Smooth muscle cell of the brain vasculature (primary cell): ENCODE results near the gene MRPS11.
"Not testable (repeated sequence)": the region's sequence is repeated elsewhere in the genome, so short reads cannot be mapped to it uniquely, and the experiment has no call there.

Experiments used
- DNase-seq: peaks from one replicate; pipeline ENCODE4 v3.0.0-alpha.2; 2012; ENCODE audit warnings: low read depth, low spot score

Gene MRPS11

GRCh38 chr15:88489321-88489720 lies 21.8 kb downstream of the MRPS11 start:
- no peak for DNase-seq

DNA sequence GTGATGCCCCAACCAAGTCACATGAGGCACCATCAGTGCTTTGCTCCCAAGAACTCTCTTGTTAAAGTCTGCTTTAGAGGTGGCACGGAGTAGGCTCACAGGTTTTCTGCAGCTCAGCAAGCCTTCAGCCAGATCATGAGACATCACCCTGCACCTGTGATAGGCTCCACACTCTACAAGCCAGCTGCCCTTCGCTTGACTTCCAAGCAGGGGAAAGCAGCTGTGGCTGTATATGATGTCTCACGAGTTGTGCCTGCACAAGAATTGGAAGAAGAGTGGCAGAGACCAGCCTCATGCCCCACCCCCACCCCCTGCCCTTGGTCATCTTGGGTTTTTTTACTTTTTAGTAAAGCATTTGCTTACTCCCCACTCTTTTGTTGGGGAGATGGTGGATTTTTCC lies 22.5 kb downstream of the MRPS11 start:
- DNase-seq, result no peak

DNA sequence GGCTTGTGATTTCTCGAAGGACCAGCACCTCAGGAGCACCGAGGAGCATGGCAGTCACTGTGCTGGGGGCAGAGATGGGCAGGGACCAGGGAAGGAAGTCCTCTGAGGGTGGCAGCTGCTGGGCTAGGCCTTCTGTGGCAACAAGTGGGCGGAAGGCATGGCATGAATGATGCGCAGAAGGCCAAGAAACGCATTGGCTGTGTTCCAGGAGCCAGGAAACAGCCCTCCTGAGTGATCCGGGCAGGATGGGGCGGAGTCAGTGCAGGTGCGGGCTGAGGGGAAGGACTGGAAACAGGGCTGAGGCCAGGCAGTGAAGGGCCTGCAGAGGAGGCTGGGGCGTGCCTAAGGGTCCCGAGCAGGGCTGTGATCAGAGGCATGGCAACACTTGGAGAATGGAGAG lies 23.6 kb downstream of the MRPS11 start:
- no peak for DNase-seq

DNA sequence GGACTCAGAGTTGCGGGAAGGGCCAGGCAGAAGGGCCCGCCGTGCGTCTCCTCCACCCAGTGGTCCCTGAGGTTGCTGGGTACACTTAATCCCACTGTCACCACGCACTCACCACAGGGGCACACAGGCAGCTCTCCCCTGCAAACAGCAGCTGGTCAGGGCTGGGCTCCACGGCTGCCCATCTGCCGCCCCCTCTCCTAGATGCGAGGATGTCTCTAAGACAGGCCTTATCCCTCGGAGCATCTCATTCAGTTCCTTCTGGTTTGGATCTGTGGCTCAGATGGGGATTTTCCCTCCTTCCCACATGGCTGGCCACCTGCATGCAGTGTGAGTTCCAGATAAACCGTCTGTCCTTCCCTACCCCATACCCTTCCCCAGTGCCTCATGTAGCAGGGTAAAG lies 26.3 kb downstream of the MRPS11 start:
- no peak for DNase-seq

- no peak for DNase-seq
These were observed 29.7 kb downstream of the MRPS11 start for GRCh38 chr15:88497109-88497765.

GRCh38 chr15:88498996-88499395 lies 31.5 kb downstream of the MRPS11 start:
- no peak for DNase-seq

DNA sequence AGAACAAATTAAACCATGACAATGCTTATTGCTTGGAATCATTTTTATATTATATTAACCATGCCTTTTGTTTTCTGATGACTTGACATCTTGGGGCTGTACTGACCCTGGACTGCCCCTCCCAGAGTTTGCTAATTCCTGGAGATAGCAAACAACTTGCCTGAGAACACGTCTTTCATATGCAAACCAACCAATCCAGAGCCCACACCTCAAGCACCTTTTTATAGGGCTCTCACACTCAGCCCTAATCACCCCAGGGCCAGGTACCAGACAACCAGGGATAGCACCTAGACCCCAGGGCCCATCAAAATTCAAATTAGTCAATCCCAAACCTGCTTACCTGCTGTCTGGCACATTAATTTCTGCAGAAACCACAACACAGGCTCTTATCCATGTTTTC lies 36.9 kb downstream of the MRPS11 start:
- DNase-seq, result no peak

GRCh38 chr15:88505721-88506120 lies 38.2 kb downstream of the MRPS11 start:
- no peak for DNase-seq

GRCh38 chr15:88506628-88507027 lies 39.1 kb downstream of the MRPS11 start:
- DNase-seq, result no peak

- DNase-seq, result no peak
These were observed 41.8 kb downstream of the MRPS11 start for GRCh38 chr15:88509321-88509720.

DNA sequence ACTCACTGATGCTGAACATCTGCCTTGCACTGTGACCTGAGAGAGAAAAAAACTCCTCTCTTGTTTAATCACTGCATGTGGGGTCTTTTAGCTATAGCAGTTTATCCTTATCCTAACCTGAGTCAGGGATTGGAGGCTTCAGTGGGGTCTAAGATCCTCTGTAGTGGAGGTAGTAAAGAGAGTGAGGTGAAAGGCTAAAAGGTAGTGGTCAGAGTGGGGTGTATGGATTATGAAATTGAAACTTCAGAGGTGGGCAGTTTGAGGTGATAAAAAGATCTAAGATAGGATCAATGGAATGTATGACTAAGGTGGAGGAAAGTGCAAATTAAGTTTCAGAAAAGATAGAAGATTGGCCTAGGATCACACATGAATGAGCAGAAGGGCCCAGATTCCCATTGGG lies 42.5 kb downstream of the MRPS11 start:
- no peak for DNase-seq

DNA sequence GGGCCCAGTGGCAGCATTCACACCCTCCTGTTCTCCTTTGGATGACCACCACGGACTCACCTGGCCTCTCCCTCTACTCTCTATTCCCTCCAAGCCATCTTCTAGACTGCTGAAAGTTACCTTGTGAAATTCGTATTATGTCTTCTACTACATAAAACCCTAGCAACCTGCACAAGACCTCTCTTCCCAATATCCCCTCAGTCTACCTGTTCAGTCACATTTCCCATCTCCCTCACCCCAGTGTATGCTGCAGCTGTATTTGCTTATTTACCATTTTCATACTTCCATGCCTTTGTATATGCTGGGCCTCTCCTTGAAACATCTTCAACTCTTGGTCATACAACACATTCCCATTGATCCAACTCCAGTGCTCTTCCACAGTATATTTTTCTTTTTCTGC lies 43.7 kb downstream of the MRPS11 start:
- DNase-seq, result no peak

DNA sequence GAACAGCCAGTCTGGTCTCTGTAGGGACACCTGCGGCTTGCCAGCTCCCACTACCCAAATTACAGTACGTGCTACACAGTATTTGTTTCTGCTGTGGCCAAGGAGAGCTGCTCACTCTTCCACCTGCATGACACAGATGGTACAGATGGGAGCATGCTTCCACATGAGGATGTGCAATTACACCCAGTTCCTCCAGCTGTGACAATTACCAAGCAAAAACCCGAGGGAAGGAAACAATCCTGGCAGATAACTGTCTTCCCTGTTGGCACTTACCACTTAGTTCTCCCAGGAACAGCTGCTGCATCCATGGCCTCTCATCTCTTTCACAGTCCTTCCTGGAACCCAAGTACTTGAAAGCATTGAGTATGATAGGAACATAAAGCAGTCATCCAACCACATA lies 44.6 kb downstream of the MRPS11 start:
- no peak for DNase-seq

DNA sequence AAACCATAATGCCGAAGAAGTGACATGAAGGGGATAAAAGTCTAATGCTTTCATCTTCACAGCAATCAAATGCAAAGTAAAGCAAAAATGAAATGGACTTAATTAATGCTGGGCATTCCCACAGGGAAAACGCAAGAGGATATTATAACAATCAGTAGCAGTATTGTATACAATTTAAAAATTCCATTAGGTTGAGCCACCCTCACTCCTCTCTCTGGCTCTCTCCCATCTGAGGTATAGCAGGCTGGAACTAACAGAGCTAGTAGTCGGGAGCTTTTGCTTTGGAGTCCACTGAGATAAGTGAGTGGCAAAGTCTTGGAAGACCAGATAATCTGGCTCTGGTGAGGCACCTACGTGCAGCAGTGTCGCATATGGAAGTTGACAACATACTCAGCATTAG lies 45.1 kb downstream of the MRPS11 start:
- no peak for DNase-seq

- no peak for DNase-seq
These were observed 45.7 kb downstream of the MRPS11 start for GRCh38 chr15:88513195-88513594.

GRCh38 chr15:88518903-88519302 lies 51.4 kb downstream of the MRPS11 start:
- no peak for DNase-seq

DNA sequence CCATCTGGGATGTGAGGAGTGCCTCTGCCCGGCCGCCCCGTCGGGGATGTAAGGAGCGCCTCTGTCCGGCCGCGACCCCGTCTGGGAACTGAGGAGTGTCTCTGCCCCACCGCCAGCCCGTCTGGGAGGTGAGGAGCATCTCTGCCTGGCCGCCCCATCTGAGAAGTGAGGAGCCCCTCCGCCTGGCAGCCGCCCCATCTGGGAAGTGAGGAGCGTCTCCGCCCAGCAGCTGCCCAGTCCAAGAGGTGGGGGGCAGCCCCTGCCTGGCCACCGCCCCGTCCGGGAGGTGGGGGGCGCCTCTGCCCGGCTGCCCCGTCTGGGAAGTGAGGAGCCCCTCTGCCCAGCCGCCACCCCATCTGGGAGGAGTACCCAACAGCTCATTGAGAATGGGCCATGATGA lies 56.6 kb downstream of the MRPS11 start:
- DNase-seq, result not testable (repeated sequence)

DNA sequence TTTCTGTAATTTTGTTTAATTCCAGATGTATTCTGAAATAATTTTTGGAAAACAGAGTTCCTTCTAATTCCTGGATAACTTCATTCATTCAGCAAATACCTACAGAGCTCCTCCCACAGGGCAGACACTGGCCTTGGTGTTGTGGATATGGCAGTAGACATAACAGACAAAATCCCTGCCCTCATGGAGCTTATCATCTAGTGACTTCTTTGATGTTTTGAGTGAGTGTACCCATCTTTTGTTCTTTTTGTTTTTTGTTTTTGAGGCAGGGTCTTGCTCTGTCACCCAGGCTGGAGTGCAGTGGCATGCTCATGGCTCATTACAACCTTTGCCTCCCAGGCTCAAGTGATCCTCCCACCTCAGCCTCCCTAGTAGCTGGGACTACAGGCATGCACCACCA lies 57.9 kb downstream of the MRPS11 start:
- no peak for DNase-seq

GRCh38 chr15:88526247-88526879 lies 58.9 kb downstream of the MRPS11 start:
- DNase-seq, result no peak

GRCh38 chr15:88529021-88529630 lies 61.6 kb downstream of the MRPS11 start:
- no peak for DNase-seq
